ES-I3 (cell line): ENCODE results near the gene NAGA.
"Not testable (repeated sequence)": the region's sequence is repeated elsewhere in the genome, so short reads cannot be mapped to it uniquely, and the experiment has no call there.

ENCODE experiments used
- H3K36me3 ChIP-seq: 2 replicates; pipeline ENCODE4 v1.6.1; 2013; ENCODE audit warnings: mild to moderate bottlenecking, low read length, control low read depth, moderate library complexity; ENCODE audit not compliant: insufficient read depth
- H3K4me1 ChIP-seq: 2 replicates; pipeline ENCODE4 v1.6.1; 2013; ENCODE audit warnings: mild to moderate bottlenecking, control low read depth, low read length; ENCODE audit not compliant: insufficient read depth
- H3K9ac ChIP-seq: 2 replicates; pipeline ENCODE4 v1.6.1; 2013; ENCODE audit warnings: low read depth, mild to moderate bottlenecking, low read length, moderate library complexity
- H3K9me3 ChIP-seq: 2 replicates; pipeline ENCODE4 v1.6.1; 2013; ENCODE audit warnings: mild to moderate bottlenecking, low read length, moderate library complexity; ENCODE audit not compliant: control insufficient read depth, insufficient read depth

Gene NAGA

GRCh38 chr22:42070517-42071422, at the start of gene NAGA:
NAGA (minus strand) TSS chr22:42070812; CDS start chr22:42070297, 515 bp downstream.
- H3K36me3 ChIP-seq, result no peaks in the 10 kb centered on the region
- H3K9ac ChIP-seq, result peak within 1 kb of the TSS; percentile 66; the same call in 1 of the 2 replicates
- H3K9me3 ChIP-seq, result no peaks in the 10 kb centered on the region
- peaks cover 8% of the 10 kb centered on the region; the same call in 1 of the 2 replicates for H3K4me1 ChIP-seq

DNA sequence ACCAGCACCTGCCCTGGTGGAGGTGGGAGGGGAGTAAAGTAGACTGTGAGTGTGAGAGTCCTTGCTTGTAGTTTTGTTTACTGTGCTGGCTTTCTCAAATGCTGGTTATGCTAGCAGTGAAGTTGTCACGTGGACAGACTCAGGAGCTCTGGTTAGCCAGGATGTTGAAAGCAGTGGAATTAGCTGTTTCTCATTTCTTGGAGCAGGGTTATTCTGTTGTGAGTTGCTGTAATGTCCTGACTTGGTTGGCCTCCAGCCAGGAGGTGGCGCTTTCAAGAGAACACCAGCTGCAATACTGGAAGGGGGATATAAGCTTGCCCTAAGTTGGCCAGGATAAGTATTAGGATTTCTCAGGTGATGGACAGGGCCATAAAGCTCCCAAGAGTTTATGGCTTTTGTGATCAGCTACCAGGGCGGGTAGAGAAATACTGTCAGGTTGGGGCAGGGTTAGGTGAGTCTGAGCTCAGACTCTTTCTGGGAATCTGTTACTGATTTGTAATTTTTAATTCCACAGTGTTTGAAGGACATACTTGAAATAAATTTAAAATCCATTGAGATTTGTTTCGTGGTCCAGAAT, 46.3 kb upstream of the NAGA start:
- no peaks in the 10 kb centered on the region for H3K36me3 ChIP-seq
- H3K9ac ChIP-seq, result no peak overlapping the region
- H3K9me3 ChIP-seq, result peaks cover 6% of the 10 kb centered on the region; the same call in 1 of the 2 replicates
- no peaks in the 10 kb centered on the region for H3K4me1 ChIP-seq

GRCh38 chr22:42115420-42115830, 44.8 kb upstream of the NAGA start:
- not testable (repeated sequence) for H3K4me1 ChIP-seq, H3K9me3 ChIP-seq, H3K9ac ChIP-seq, H3K36me3 ChIP-seq

DNA sequence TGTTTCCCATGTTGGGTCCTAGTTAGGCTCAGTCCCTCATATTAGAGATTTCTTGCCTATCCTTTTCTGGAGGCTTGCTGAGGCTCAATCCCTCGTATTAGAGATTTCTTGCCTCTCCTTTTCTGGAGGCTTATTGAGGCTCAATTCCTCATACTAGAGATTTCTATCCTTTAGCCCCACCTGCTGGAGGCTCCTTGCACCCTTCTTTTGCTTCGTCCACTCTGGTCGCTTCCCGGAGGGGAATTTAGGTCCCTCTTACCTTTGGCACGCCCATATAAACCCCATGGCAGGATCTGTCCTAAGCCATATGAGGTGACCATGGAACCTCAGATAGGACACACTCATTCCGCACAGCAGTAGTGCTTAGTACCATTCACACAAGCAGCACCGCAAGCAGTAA, 44.1 kb upstream of the NAGA start:
- H3K9me3 ChIP-seq, result peaks cover 6% of the 10 kb centered on the region; the same call in 1 of the 2 replicates
- H3K4me1 ChIP-seq, result no peaks in the 10 kb centered on the region
- H3K36me3 ChIP-seq, result no peaks in the 10 kb centered on the region
- H3K9ac ChIP-seq, result no peak overlapping the region

DNA sequence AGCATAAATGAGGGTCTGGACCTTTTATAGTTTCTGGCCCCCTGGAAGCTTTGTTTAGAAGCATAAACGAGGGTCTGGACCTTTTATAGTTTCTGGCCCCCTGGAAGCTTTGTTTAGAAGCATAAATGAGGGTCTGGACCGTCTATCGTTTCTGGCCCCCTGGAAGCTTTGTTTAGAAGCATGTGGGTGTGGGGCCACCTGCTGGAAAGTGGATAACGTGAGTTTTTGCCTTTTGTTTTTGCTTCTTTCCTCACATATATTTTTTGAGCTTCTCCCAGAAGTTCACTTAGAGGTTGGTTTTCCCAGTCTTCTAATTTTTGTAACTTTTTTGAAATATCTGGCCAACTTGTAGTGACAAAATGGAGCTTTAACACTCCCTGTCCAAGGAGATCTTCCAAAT, 42.2 kb upstream of the NAGA start:
- not testable (repeated sequence) for H3K9ac ChIP-seq, H3K36me3 ChIP-seq, H3K4me1 ChIP-seq, H3K9me3 ChIP-seq

DNA sequence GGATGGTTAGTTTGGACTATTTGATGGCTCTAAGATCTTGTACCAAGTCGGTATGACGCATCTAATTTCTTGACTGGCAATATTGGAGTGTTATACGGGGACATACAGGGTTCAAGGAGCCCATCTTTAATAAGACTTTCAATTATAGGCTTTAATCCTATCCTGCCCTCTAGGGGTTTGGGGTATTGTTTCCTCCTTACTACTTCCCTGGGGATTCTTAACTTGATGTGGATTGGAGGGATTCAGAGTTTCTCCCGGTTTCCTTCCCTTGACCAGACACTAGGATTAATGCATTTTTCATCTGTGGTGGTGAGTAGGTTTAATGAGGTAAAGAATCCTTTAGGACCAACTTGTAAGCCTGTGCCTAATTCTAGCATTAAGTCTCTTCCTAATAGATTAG, 41.2 kb upstream of the NAGA start:
- Histone ChIP-seq H3K9ac (no peak overlapping the region), H3K36me3 (no peaks in the 10 kb centered on the region), H3K9me3 (peaks cover 6% of the 10 kb centered on the region; the same call in 1 of the 2 replicates), H3K4me1 (no peaks in the 10 kb centered on the region)

DNA sequence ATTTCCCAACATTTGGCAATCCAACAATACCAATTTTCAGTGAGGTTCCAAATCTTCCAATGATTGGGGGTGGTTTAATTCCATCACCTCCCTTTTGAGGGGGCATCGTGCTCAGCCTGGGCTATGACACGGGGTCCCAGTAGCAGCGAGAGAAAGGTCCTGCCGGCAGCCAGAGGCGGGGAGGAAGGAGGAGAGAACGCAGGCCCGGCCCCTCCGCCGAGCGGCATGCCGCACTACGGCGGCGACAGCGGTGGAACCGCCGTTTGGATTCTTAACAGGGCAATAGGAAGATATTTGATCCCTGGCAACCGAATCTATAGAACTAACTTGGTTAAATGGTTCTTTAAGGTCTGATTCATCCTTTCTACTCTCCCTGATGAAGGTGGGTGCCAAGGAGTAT, 38.2 kb upstream of the NAGA start:
- Histone ChIP-seq H3K9me3 (peaks cover 12% of the 10 kb centered on the region), H3K4me1 (no peaks in the 10 kb centered on the region), H3K36me3 (no peaks in the 10 kb centered on the region), H3K9ac (no peak overlapping the region)

GRCh38 chr22:42104332-42104860, 33.8 kb upstream of the NAGA start:
- not testable (repeated sequence) for H3K9ac ChIP-seq, H3K4me1 ChIP-seq, H3K36me3 ChIP-seq
- peaks cover 12% of the 10 kb centered on the region for H3K9me3 ChIP-seq

DNA sequence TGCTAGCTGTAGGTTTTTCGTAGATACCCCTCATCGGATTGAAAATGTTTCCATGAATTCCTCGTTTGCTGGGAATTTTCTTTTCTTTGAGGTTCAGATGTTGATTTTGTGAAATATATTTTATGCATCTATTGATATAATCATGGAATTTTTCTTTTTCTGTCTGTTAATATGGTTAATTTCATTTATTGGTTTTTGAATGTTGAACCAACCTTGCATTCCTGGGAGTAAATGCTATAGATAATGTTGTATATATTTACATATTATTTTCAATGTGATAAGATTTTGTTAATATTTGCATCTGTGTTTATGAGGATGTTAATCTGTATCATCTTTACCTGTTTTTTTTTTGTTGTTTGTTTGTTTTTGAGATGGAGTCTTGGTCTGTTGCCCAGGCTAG, 30.6 kb upstream of the NAGA start:
- Histone ChIP-seq H3K9ac (no peak overlapping the region), H3K9me3 (peaks cover 12% of the 10 kb centered on the region), H3K36me3 (no peaks in the 10 kb centered on the region), H3K4me1 (no peaks in the 10 kb centered on the region)

- H3K9me3 ChIP-seq, result peaks cover 3% of the 10 kb centered on the region; the same call in 1 of the 2 replicates
- H3K36me3 ChIP-seq, result peaks cover 5% of the 10 kb centered on the region; the same call in 1 of the 2 replicates
- H3K9ac ChIP-seq, result peak overlapping the region; percentile 70
- no peaks in the 10 kb centered on the region for H3K4me1 ChIP-seq
Observed at GRCh38 chr22:42091455-42091782, 20.8 kb upstream of the NAGA start.

DNA sequence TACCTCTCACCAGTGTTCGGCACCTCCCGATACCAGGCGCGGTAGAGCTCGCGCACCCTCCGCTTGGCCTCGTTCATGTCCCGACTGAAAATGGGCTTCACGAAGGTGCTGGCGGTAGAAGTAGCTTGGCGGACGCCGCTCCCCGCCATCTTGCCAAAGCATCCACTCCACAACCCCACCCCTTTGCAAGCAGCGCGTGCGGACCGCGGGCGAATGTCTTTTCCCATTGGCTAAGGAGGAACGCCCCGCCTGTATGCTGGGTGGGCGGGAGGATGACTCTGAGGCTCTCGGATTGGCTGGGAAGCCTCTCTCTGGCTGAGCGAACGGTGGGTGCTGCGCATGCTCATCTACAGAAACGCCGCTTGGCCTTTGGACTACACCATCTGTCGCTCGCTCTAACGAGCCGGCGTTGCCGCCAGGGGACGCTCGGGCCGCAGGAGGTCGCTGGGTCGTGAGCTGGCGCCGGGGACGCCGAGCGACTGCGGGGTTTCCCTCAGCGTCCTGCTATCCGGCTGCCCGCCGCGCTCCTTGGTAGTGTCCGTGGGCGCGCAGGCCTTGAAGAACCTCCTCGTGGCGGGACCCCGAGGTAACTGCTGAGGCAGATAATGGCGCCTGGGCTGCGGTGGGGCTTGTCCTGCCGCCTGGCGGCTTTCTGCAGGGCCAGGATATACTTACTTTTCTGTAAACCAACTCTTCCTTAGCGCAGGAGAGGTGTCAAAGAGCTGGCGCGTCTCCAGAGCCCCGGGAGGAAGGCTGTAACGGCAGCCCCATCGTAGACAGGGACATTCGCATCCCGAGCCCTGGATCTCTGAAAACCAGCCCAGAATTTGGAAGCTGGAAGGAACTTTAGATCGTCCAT, 20.2 kb upstream of the NAGA start, which contains the start of gene NDUFA6:
NDUFA6 (minus strand) TSS at position 177 of the 859 bp plus-strand sequence; CDS start at position 149, 28 bp downstream.
- peak within 1 kb of the TSS; percentile 89 for H3K9ac ChIP-seq
- peaks cover 3% of the 10 kb centered on the region; the same call in 1 of the 2 replicates for H3K9me3 ChIP-seq
- H3K36me3 ChIP-seq, result peaks cover 6% of the 10 kb centered on the region; the same call in 1 of the 2 replicates
- H3K4me1 ChIP-seq, result no peaks in the 10 kb centered on the region

- Histone ChIP-seq H3K4me1 (no peaks in the 10 kb centered on the region), H3K36me3 (peaks cover 6% of the 10 kb centered on the region; the same call in 1 of the 2 replicates), H3K9me3 (no peaks in the 10 kb centered on the region), H3K9ac (no peak overlapping the region)
Observed at GRCh38 chr22:42086051-42086450, 15.4 kb upstream of the NAGA start.

DNA sequence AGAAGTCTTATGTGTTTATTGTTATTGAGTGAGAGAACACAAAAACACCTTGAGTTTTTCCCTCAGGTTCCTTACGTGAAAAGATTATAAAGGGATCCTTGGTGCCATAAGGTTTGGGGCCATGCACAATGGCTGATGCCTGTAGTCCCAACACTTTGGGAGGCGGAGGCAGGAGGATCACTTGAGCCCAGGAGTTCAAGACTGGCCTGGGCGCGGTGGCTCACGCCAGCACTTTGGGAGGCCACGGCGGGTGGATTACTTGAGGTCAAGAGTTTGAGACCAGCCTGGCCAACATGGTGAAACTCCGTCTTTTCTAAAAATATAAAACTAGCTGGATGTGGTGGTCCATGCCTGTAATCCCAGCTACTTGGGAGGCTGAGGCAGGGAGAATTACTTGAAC, 14.3 kb upstream of the NAGA start:
- no peaks in the 10 kb centered on the region; the same call in 1 of the 2 replicates for H3K4me1 ChIP-seq
- peaks cover 6% of the 10 kb centered on the region; the same call in 1 of the 2 replicates for H3K36me3 ChIP-seq
- H3K9ac ChIP-seq, result no peak overlapping the region
- H3K9me3 ChIP-seq, result no peaks in the 10 kb centered on the region

DNA sequence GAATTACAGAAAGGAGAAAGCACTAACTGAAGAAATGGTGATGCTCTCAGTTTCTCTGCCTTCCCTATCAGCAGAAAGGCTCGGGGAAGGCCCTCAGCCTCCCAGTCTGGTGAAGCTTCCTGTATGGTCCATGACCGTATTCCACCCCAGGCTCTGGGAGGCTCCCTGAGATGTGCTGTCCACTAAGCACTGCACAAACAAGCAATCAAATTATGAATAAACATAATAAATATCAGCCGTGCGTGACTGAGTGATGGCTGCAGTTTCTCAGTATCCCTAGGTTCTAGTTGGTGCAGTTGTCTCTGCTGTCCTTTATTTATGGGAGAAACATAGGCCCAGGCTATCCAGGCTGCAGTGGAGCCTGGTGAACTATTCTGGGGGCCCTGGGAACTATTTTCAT, 12.5 kb upstream of the NAGA start:
- no peaks in the 10 kb centered on the region for H3K9me3 ChIP-seq
- H3K36me3 ChIP-seq, result peaks cover 6% of the 10 kb centered on the region; the same call in 1 of the 2 replicates
- no peak overlapping the region for H3K9ac ChIP-seq
- H3K4me1 ChIP-seq, result peaks cover 3% of the 10 kb centered on the region; the same call in 1 of the 2 replicates
